Testis (tissue), 2 donors: ENCODE measurements around the gene PCDHB5.
"Not testable (repeated sequence)": the region's sequence is repeated elsewhere in the genome, so short reads cannot be mapped to it uniquely, and the experiment has no call there.

Experiments used
- POLR2A ChIP-seq: fragments of 450-650 bp; IDR thresholded peaks from one replicate; pipeline ENCODE4 v1.6.1; 2017; ENCODE audit warnings: antibody characterized with exemption, mild to moderate bottlenecking, moderate library complexity
- TF ChIP-seq, protein P1 (sequence below), 3 experiments: fragments of 450-650 bp in 2 of 3; fragments of 200-600 bp in 1 of 3; sonication (generic) in 1 of 3; IDR thresholded peaks; one replicate each; pipeline ENCODE4 v1.5.1; 2016 to 2019; ENCODE audit warnings: antibody characterized with exemption in 3 of 3, mild to moderate bottlenecking in 2 of 3, moderate library complexity in 1 of 3

DNA sequence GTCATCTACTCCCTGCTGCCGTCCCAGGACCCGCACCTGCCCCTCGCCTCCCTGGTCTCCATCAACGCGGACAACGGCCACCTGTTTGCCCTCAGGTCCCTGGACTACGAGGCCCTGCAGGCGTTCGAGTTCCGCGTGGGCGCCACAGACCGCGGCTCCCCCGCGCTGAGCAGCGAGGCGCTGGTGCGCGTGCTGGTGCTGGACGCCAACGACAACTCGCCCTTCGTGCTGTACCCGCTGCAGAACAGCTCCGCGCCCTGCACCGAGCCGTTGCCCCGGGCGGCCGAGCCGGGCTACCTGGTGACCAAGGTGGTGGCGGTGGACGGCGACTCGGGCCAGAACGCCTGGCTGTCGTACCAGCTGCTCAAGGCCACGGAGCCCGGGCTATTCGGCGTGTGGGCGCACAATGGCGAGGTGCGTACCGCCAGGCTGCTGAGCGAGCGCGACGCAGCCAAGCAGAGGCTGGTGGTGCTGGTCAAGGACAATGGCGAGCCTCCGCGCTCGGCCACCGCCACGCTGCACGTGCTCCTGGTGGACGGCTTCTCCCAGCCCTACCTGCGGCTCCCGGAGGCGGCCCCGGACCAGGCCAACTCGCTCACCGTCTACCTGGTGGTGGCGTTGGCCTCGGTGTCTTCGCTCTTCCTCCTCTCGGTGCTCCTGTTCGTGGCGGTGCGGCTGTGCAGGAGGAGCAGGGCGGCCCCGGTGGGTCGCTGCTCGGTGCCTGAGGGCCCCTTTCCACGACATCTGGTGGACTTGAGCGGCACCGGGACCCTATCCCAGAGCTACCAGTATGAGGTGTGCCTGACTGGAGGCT lies 39.5 kb downstream of the PCDHB5 start:
- TF ChIP-seq, protein P1, sequence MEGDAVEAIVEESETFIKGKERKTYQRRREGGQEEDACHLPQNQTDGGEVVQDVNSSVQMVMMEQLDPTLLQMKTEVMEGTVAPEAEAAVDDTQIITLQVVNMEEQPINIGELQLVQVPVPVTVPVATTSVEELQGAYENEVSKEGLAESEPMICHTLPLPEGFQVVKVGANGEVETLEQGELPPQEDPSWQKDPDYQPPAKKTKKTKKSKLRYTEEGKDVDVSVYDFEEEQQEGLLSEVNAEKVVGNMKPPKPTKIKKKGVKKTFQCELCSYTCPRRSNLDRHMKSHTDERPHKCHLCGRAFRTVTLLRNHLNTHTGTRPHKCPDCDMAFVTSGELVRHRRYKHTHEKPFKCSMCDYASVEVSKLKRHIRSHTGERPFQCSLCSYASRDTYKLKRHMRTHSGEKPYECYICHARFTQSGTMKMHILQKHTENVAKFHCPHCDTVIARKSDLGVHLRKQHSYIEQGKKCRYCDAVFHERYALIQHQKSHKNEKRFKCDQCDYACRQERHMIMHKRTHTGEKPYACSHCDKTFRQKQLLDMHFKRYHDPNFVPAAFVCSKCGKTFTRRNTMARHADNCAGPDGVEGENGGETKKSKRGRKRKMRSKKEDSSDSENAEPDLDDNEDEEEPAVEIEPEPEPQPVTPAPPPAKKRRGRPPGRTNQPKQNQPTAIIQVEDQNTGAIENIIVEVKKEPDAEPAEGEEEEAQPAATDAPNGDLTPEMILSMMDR (IDR thresholded peaks at IDR 0.05) = not testable (repeated sequence)
- not testable (repeated sequence) for TF ChIP-seq POLR2A
